ENCODE results near the gene SLC36A3.
"Not testable (repeated sequence)": the region's sequence is repeated elsewhere in the genome, so short reads cannot be mapped to it uniquely, and the experiment has no call there.

The SLC36A3 gene

GRCh38 chr5:151235239-151235571 lies 68.4 kb downstream of the SLC36A3 start:
- DNase-seq = not testable (repeated sequence)

GRCh38 chr5:151234476-151235238 lies 68.9 kb downstream of the SLC36A3 start:
- peak; percentile 50 for DNase-seq

GRCh38 chr5:151233616-151234085 lies 69.9 kb downstream of the SLC36A3 start:
- DNase-seq = no peak

GRCh38 chr5:151231359-151231758 lies 72.2 kb downstream of the SLC36A3 start:
- no peak for DNase-seq

GRCh38 chr5:151230048-151230680 lies 73.4 kb downstream of the SLC36A3 start:
- DNase-seq = no peak

GRCh38 chr5:151228986-151229385 lies 74.6 kb downstream of the SLC36A3 start:
- DNase-seq = no peak

- no peak for DNase-seq
These were observed 75.6 kb downstream of the SLC36A3 start for GRCh38 chr5:151227918-151228447.

Measured in CD4-positive, alpha-beta T cell treated with Interferon gamma for 1 hour (primary cell).